HG03139 (cell line): ENCODE data around the gene MNAT1.

Experiments used
- ATAC-seq: cut with Tn5 transposase; IDR thresholded peaks from one replicate; pipeline ENCODE4 v1.9.1; 2021; ENCODE audit not compliant: unreplicated experiment

The MNAT1 gene

GRCh38 chr14:61019537-61019936, 285.0 kb downstream of the MNAT1 start:
- no peak for ATAC-seq
